Head of caudate nucleus (tissue), 42 donors: ENCODE data around the gene DDX10.

Source experiments
- DNase-seq, 42 donors: peaks; one replicate each; pipeline versions ENCODE4 v3.0.0 to v3.0.0-alpha.2; 2020 to 2021; ENCODE audit warnings: mixed read lengths in 7 of 42
- intact Hi-C: fragments of 100-400 bp; cut with DNase I; formaldehyde crosslinking; loops from one replicate; pipeline ENCODE4 v1.15.0; 2022

The DDX10 gene

DNA sequence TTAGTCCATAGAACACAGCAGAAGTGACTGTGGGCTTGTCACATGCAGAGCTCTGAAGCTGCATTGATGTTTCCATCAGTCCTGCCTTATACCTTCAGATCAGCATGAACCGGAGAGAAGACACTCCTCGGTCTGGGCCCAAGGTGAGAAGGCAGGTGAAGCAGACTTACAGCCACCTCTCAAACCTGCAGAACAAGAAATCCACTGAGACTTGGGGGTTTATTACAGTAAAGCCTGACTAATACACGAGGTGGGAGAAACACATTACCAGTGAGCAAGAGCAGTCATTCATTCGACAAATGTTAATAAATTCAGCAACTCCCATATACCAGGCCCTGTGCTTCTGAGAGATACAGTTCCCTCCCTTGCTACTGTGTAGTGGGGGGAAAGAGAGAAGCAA lies 279.0 kb downstream of the DDX10 start:
- intact Hi-C loops: no loop called here
- peak in 3 of 42 donors; percentile 21 to 37 (median 30) for DNase-seq

DNA sequence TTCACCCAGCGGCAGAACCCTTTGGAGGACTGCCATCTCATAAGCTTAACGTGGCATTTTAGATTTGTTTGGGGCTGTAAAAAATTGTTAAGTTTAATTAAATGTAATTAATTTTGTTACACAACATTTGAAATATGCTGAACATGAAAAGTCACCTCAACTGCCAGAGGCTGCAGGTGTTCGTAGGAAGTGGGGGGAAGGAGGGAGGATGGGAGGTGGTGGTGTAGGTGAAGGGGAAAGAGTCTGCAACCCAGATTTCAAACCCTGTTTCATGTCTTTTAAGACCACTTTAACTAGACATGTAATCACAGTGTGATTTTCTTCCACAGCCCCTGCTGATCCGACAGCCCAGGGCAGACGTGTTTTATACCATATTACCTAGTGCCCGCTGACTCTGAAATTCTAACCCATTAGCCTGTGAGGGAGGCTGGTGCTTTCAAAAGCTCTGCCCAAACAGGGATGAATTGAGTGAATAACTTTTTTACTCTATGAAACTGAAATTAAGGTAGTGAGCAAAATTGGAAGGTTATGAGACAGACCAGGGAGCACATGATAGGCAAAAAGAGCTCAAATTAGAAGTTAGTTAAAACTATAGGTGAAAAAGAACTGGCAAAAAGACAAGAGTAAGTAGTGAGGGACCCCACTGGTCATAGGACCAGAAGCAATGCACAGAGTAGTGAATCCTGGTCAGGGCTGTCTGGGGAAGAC lies 279.8 kb downstream of the DDX10 start:
- intact Hi-C loops: no loop called here
- no peak for DNase-seq

DNA sequence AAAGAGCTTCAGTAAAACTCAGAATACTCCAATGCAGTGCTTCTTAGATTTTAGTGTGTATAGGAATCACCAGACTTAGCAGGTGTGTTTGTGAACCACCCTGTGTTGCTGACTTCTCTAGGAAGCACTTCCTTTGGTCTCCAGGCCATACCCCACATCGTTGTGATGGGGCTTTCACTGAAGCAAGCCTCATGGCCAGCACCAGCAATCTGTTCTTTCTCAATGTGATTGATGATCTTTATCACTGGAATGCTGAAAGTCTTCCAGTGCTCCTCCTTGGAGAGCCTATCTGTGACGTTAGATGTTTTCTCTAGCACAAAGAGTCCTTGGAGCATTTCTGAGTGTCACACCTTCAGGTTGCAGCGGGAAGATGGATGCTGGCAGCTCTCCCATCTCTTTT lies 280.5 kb downstream of the DDX10 start:
- intact Hi-C loops: no loop called here
- peak in 10 of 42 donors; percentile 10 to 57 (median 27) for DNase-seq

DNA sequence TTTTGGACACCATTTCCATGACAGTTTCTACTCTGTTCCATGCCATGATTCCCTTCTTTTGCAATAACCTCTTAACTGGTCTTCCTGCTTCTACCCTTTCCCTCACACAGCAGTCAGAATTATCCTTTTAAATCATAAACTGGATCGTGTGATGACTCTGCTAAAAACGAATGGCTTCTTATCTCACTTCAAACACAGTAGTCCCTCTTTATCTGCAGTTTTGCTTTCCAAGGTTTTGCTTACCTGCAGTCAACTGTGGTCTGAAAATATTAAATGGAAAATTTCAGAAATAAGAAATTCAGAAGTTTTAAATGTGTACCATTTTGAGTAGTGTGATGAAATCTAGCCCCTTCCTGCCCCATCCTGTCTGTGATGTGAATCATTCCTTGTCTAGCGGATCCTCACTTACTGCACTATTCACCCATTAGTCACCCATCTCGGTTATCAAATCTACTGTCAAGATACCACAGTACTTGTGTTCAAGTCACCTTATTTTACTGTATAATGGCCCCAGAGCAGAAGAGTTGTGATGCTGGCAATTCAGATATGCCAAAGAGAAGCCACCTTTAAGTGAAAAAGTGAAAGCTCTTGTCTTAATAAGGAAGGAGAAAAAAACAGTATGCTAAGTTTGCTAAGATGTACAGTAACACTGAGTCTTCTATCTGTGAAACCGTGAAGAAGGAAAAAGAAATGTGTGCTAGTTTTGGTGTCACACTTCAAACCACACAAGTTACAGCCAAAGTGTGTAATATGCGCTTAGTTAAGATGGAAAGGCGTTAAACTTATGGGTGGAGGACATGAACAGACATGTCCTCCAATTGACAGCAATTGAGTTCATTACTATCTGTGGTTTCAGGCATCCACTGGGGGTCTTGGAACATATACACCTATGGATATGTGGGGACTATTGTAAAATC lies 283.0 kb downstream of the DDX10 start:
- DNase-seq: no peak
- intact Hi-C loops: no loop called here

DNA sequence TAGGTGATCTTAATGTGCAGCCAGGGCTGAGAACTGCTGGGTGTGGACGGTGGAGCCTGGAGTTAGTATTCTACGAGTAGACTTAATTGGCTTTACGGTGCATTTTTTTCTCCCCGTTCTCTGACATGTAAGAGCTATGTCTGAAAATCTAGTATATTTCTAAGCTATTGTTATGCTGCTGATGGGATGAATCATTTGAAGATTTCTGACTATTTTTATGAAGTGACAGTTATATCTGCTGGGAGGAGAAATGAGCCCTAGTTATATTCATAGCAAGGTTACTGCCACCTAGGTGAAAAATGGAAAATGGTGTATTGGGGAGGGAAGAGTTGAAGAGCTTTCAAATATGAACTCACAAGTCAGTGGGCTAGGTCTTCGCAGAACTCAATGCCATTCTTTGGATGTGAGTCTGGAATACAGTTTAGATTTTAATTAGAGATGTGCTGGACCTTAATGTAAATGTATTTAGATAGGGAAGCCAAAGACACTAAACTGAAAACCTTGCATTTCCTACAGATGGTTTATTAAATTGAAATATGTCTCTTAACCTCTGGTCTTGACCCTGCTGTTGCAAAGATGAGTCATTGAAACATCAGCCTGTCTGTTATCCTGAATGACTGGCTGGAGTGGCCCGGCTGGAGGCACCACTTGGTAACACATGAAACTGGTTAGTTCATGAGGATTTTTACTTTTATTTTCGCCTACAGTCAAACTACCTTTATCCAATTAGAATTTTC lies 293.7 kb downstream of the DDX10 start:
- no peak for DNase-seq
- intact Hi-C loops: no loop called here

DNA sequence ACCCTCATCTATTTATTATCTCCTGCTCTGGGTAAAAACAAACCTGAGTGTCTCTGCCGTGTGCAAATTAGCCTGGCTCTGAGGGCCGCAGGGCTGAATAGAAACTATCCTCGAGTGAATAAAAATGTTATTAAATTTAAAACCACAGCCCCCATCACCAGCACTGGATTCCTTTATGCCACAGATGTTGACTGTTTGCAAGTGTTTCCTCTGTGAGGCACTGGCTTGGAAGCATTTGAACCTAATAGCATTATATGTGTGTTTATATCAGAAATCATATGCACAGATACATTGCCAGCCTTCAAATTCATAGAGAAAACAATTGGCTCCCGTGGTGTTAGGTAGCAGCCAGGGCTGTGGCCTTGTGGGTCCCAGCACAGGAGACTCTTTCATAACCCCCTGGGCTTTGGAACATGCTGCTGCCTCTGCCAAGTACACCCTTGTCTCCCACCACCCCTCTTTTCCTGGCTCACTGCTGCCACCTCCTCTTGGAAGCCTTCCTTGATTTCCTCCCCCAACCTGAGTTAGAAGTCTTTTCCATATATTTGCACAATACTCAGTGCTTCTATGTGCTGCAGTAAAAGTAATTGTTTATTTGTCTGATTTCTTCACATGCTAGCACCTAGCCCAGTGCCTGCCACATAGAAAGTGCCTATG lies 294.4 kb downstream of the DDX10 start:
- intact Hi-C loops: no loop called here
- no peak for DNase-seq

DNA sequence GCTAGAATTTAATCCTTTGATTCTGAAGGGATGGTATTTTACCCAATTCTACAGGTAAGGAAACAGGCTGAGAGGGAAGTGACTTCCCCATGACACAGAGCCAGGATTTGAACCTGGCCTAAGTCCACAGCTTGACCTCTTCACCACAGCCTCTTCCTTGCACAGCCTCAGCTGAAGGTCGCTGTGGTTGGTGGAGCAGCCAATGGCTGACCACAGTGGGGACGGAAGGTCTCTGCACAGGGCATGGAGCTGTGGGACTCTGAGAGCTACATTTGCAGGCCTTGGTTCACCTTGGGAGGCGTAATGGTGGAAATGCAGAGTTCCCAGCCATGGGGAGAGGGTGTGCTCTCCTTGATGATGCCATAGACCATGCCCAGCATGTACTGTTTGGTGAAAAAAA lies 295.0 kb downstream of the DDX10 start:
- DNase-seq: no peak
- intact Hi-C loops: no loop called here

DNA sequence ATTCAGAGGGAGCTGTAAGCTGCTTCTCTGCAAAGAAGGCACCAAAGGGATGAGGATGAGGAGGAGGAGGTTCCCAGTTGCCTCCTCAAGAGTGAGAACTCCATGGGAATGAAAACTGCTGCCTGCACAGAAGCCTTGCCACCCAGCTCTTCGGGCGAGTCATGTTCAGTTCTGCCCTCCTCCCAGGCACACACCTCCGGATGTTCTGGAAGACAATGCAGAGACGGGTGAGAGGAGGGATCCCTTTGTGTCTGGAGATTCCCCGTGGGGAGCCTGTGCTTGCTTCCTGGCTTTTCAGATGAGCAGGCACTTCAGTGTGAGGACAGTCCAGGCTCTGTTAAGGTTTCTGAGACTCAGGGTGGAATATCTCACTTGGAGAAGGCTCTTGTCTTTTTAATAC lies 295.6 kb downstream of the DDX10 start:
- intact Hi-C loops: no loop called here
- peak in 41 of 42 donors; percentile 21 to 92 (median 67) for DNase-seq

DNA sequence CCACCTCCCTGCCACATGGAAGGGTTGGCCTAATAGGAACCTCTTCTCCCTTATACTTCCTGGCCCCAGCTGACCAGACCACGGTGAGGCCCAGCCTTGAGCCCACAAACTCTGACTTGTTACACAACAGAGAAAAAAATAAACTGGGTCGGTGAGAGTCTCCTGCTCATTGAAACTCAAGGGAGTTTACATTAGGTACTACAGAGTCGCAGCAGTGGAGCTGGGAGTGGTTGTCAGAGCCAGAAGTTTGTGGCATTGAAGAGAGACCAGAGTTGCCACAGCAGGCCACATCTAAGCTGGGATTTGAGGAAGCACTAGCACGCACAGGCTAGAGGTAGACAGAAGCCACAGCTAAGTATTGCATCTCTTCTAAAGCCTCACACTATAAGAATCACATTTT lies 296.2 kb downstream of the DDX10 start:
- no peak for DNase-seq
- intact Hi-C loops: no loop called here

DNA sequence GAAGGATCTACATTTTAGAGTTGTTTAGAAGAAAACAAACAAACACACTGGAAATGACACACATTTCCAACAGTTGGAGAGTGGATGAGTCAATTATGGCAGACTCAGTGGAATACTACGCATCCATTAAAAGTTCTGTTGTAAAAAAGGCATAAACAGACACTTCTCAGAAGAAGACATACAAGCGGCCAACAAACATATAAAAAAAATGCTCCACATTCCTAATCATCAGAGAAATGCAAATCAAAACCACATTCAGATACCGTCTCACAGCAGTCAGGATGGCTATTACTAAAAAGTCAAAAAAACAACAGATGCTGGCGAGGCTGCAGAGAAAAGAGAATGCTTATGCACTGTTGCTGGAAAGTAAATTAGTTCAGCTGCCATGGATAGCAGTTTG lies 298.2 kb downstream of the DDX10 start:
- no peak for DNase-seq
- intact Hi-C loops: no loop called here

DNA sequence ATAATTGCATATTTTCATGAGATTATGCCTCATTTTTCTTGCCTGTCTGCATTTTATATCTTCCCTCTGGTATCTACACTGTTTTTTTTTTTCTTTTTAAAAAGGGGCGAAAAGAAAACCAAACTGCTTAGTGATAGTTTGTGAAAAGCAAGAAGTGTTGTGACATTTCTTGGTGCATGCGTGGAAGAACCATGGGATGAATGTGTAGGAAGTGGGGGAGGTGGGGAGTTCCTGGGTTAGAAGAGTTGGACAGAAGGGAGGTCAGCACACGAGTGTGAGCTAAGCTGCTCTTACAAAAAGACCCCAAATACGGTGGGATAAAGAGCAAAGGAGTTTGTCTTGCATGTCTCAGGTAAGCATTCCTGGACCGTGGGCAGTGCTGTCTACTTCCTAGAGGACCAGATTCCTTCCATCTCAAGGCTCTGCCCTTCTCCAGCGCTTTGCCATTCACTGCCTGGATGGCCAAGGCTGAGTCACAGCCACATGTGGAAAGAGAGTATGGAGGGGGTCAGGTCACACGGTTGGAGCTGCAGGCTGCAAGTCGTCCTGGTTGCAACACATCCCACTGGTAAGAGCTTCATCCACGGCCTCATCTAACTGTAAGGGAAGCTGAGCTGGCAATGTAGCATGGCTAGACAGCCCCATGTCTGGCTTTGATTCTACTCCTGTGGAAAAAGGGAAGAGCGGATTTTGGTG lies 300.6 kb downstream of the DDX10 start:
- no peak for DNase-seq
- intact Hi-C loops: no loop called here

DNA sequence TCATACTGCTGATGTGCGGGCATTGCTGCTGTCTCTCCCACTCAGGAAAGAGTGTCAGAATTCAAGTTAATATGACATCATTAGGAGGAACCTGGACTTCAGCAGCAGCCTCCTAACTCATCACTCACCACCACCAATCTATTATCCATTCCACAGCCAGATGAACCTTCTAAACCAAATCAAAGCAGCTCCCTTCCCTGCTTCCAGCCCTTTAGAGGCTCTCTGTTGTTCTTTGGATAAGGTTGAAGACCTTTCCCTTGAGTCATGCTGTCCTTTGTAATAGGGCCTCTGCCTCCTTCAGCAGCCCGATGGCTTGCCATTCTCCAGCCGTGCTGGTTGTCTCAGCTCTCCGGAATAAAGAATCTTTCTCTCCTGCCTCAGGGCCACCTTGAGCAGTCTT lies 301.3 kb downstream of the DDX10 start:
- no peak for DNase-seq
- intact Hi-C loops: no loop called here

DNA sequence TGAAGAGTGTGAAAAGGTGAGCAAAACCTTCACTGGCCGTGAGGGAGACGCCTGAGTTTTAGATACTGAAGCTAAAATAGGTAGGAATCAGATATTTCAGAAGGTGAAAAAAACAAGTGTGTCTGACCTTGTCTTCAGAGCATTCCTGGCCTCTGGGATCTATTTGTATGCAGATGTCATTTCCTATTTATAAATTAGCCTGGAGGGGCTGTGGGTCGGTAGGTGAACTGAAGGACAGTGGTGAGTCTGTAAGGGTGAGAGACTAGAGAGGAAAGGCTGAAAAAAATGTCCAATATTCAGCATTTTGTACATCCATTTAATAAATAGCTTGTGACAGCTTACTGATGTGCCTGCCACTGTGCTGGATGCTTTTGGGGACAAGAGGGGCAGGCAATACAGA lies 302.1 kb downstream of the DDX10 start:
- no peak for DNase-seq
- intact Hi-C loops: no loop called here

DNA sequence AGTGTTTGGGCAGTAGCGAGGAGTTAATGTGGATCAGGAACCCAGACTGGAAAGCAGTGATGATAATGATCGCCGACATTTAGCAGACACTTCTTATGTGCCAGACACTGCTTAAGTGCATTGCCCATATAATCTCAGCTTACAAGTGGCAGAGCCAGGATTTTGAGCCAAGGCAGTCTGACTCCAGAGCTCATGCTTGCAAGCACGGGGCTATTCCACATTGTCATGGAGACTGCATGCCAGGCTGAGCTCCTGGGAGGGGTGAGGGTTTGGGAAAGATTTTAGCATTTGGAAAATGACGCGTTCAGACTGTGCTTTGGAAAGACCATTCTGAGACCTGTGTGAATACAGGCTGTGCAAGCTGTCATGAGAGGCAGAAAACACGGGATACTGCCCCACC lies 302.7 kb downstream of the DDX10 start:
- peak in 5 of 42 donors; percentile 11 to 43 (median 26) for DNase-seq
- intact Hi-C loops: no loop called here

DNA sequence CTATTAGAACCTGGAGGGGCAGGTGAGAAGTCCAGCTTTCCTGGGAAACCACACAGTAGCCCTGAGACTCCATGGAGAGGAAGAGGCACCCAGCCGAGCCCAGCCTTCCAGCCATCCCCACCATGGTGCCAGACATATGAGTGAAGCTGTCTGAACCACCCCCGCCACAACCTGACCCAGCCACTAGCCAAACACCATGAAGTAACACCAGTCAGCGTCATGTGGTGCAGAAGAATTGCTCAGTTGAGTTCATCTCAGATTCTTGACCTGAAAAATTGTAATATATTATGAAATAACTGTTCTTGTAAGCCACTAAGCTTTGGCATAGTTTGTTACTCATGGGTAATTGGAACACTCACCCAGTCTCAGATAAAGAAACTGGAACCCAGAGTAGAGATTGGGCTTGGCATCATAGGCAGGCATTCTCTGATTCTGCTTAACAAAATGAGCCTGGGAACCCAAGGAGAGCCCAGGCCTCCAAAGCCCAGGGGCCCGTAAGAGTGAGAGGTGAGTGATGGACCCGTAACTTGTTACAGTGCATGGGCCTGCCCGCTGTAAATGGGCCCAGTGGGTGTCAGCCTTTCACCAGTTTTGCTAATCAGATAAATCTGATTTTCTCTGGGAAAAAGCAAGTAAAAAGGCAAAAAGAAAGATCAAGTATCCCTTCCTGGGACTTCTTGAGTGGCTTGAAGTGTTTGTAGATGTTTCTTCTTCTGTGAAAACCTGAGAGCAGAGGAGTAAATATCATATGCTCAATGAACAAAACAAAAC lies 305.5 kb downstream of the DDX10 start:
- no peak for DNase-seq
- intact Hi-C loops: no loop called here

DNA sequence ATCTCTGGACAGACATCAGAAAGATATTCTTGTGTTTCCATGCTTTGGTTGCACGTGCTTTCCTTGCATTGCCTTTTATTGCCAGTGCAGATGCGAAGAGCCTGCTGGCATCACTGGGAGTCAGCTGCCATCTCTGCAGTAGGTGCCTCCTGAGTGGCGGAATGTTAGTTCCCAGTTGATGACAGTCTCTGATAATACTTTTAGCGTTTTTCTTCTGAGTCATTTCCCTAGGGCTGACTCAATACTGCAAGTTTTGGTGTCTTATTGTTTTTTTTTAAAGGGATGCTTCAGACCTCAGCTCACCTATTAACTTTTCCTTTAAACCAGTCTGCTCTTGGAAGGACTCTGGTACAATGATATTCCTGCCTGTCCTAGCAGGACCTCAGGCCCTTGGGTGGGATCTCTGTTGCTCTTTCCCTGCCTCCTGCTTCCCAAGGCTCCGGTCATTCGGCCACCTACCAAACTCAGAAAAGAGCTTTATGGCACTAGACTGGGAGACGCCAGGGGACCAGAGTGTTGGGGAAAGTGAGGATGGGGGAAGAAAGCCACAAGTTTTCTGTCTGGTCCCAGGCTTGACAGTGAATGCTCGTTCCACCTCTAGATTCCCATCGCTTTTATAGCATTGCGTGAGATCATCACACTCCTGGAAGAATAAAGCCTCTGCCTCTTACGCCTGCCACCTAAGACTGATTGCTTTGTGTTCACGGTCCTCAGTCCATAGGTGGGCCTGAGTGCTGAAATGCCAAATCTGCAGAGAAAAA lies 308.7 kb downstream of the DDX10 start:
- intact Hi-C loops: no loop called here
- DNase-seq: peak in 3 of 42 donors; percentile 10 to 43 (median 39)

DNA sequence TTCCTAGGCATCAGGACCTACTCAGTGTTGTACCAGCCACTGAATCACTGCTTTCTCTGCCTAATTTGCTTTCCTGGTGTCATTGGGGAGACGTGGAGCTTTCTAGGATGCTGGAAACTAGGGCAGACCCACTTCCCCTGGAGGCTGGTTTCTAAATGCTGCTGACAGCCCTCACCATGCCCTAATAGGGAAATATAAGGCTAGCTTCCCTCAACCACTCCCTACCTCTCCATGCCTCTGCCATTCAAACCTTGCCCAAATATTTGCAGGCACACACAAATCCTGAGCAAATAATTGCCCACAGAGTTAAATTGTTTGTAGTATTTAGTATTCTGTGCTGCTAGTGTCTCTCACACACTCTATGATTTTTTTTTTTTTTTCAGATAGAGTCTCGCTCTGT lies 310.2 kb downstream of the DDX10 start:
- no peak for DNase-seq
- intact Hi-C loops: no loop called here
